Fibroblast of lung (primary cell): Measurements from ENCODE around the gene SPTB. TPM values are rescaled to one million over a fixed set of nuclear protein-coding genes. Genes with fewer than 3 reads are reported as not detected.

Experiments used
- DNase-seq, 2 donors: peaks; one replicate each; pipeline versions ENCODE4 v3.0.0 to v3.0.0-alpha.2; 2010; ENCODE audit warnings: low read depth in 2 of 2
- H2AFZ ChIP-seq: 2 replicates; pipeline ENCODE4 v1.5.1; 2012; ENCODE audit warnings: low read length, control low read depth, inconsistent platforms
- H3K27ac ChIP-seq: 2 replicates; pipeline ENCODE4 v1.5.1; 2011; ENCODE audit warnings: low read length, control low read depth; ENCODE audit not compliant: insufficient read depth
- H3K27me3 ChIP-seq: 2 replicates; pipeline ENCODE4 v1.5.1; 2011; ENCODE audit warnings: mild to moderate bottlenecking, low read length; ENCODE audit not compliant: control insufficient read depth, insufficient read depth
- H3K36me3 ChIP-seq: 2 replicates; pipeline ENCODE4 v1.5.1; 2011; ENCODE audit warnings: low read length; ENCODE audit not compliant: control insufficient read depth, insufficient read depth
- H3K4me1 ChIP-seq: 2 replicates; pipeline ENCODE4 v1.5.1; 2011; ENCODE audit warnings: low read length; ENCODE audit not compliant: control insufficient read depth, insufficient read depth; ENCODE audit errors: extremely low read depth
- H3K4me2 ChIP-seq: 2 replicates; pipeline ENCODE4 v1.5.1; 2011; ENCODE audit warnings: low read length, control low read depth; ENCODE audit not compliant: insufficient read depth; ENCODE audit errors: extremely low read depth
- H3K4me3 ChIP-seq, 4 experiments: fragments of 200-600 bp in 1 of 4; sonication (generic) in 1 of 4; replicated peaks in 1 of 4; 2 replicates each; pipeline ENCODE4 v1.5.1; 2011 to 2016; ENCODE audit warnings: low read length in 4 of 4, low read depth in 3 of 4, mild to moderate bottlenecking in 3 of 4, control low read depth in 2 of 4, inconsistent platforms in 1 of 4, mixed read lengths in 1 of 4; ENCODE audit not compliant: insufficient read depth in 1 of 4; ENCODE audit errors: control extremely low read depth in 1 of 4
- H3K79me2 ChIP-seq: 2 replicates; pipeline ENCODE4 v1.5.1; 2012; ENCODE audit warnings: mild to moderate bottlenecking, low read length, inconsistent platforms; ENCODE audit not compliant: control insufficient read depth, insufficient read depth
- H3K9ac ChIP-seq: 2 replicates; pipeline ENCODE4 v1.5.1; 2011; ENCODE audit warnings: mild to moderate bottlenecking, low read length, control low read depth; ENCODE audit not compliant: insufficient read depth
- H3K9me3 ChIP-seq: 2 replicates; pipeline ENCODE4 v1.5.1; 2012; ENCODE audit warnings: low read depth, low read length; ENCODE audit not compliant: control insufficient read depth, insufficient read depth
- H4K20me1 ChIP-seq: 2 replicates; pipeline ENCODE4 v1.5.1; 2011; ENCODE audit warnings: low read length; ENCODE audit not compliant: control insufficient read depth, insufficient read depth; ENCODE audit errors: extremely low read depth
- EZH2 ChIP-seq: IDR thresholded peaks from 2 replicates; pipeline ENCODE4 v1.5.1; 2012; ENCODE audit warnings: low read length, control low read depth, mild to moderate bottlenecking; ENCODE audit errors: missing control alignments
- polyA plus RNA-seq, 2 donors: library from polyadenylated mRNA; depleted of rRNA in 1 of 2; stranded (reverse) in 1 of 2; unstranded in 1 of 2; fragments of >200 nt; gene quantifications; 2 replicates each; pipeline ENCODE4 v1.2.1, GENCODE V29; 2011 to 2012; ENCODE audit warnings: missing spikeins in 1 of 2
- total RNA-seq: library from RNA; depleted of rRNA; stranded (reverse); fragments of >200 nt; gene quantifications from 2 replicates; pipeline ENCODE4 v1.2.1, GENCODE V29; 2014
- TF ChIP-seq, protein P1 (sequence below), 2 donors: IDR thresholded peaks in 1 of 2; conservative IDR thresholded peaks in 1 of 2; 1 replicate in 1 of 2; 2 replicates in 1 of 2; pipeline ENCODE4 v1.5.1; 2011 to 2012; ENCODE audit warnings: low read length in 2 of 2, control low read depth in 1 of 2, inconsistent platforms in 1 of 2, low read depth in 1 of 2, mild to moderate bottlenecking in 1 of 2

SPTB gene
- total and polyA plus RNA-seq, 2 donors (not counting 1 experiment from before 2014, with no cell fraction given), result not detected

DNA sequence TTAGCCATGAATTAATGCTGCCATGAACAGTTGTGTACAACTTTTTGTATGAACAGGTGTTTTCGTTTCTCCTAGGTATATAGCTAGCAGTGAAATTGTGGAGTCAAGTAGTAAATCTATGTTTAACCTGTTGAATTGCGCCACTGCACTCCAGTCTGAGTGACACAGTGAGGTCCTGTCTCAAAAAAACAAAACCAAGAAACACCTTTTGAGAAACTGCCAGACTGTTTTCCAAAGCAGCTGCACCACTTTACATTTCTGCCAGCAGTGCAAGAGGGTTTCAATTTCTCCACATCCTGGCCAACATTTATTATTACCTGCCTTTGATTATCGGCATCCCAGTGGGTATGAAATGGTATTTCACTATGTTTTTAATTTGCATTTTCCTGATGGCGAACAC lies 178.8 kb downstream of the SPTB start:
- TF ChIP-seq, protein P1, sequence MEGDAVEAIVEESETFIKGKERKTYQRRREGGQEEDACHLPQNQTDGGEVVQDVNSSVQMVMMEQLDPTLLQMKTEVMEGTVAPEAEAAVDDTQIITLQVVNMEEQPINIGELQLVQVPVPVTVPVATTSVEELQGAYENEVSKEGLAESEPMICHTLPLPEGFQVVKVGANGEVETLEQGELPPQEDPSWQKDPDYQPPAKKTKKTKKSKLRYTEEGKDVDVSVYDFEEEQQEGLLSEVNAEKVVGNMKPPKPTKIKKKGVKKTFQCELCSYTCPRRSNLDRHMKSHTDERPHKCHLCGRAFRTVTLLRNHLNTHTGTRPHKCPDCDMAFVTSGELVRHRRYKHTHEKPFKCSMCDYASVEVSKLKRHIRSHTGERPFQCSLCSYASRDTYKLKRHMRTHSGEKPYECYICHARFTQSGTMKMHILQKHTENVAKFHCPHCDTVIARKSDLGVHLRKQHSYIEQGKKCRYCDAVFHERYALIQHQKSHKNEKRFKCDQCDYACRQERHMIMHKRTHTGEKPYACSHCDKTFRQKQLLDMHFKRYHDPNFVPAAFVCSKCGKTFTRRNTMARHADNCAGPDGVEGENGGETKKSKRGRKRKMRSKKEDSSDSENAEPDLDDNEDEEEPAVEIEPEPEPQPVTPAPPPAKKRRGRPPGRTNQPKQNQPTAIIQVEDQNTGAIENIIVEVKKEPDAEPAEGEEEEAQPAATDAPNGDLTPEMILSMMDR (conservative IDR thresholded peaks at IDR 0.05 in 1 of 2, IDR thresholded peaks at IDR 0.05 in 1 of 2; ENCODE audit: low read depth in 1 of 2, low read length in 2 of 2), result no peak
- TF ChIP-seq EZH2, result no peak
- Histone ChIP-seq H4K20me1 (no peaks in the 10 kb centered on the region), H3K27me3 (peaks cover 28% of the 10 kb centered on the region), H3K36me3 (no peaks in the 10 kb centered on the region), H3K9me3 (no peaks in the 10 kb centered on the region), H3K9ac (no peak overlapping the region), H3K79me2 (no peaks in the 10 kb centered on the region), H3K4me2 (no peak overlapping the region), H3K4me3 (no peak overlapping the region), H3K27ac (no peak overlapping the region), H3K4me1 (peaks cover 4% of the 10 kb centered on the region), H2AFZ (no peak overlapping the region)
- no peak for DNase-seq

DNA sequence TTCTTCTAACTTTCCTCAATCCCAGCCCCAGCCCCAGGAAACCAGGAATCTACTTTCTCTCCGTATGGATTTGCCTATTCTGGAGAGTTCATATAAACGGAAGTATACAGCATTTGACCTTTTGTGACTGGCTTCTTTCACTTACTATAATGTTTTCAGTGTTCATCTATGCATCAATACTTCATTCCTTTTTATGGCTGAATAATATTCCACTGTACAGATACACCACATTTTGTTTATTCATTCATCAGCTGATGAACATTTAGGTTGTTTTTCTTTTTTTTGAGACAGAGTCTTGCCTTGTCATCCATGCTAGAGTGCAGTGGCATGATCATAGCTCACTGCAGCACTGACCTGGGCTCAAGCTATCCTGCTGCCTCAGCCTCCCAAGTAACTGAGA lies 179.4 kb downstream of the SPTB start:
- H3K36me3 ChIP-seq, result no peaks in the 10 kb centered on the region
- H3K4me3 ChIP-seq, result no peak overlapping the region
- H3K27me3 ChIP-seq, result peaks cover 28% of the 10 kb centered on the region
- H3K27ac ChIP-seq, result no peak overlapping the region
- no peak overlapping the region for H3K9ac ChIP-seq
- no peak overlapping the region for H2AFZ ChIP-seq
- H3K4me2 ChIP-seq, result no peak overlapping the region
- no peak for TF ChIP-seq EZH2
- TF ChIP-seq, protein P1 (conservative IDR thresholded peaks at IDR 0.05 in 1 of 2, IDR thresholded peaks at IDR 0.05 in 1 of 2; ENCODE audit: low read depth in 1 of 2, low read length in 2 of 2), result no peak
- no peaks in the 10 kb centered on the region for H3K79me2 ChIP-seq
- H4K20me1 ChIP-seq, result no peaks in the 10 kb centered on the region
- H3K4me1 ChIP-seq, result peaks cover 1% of the 10 kb centered on the region
- H3K9me3 ChIP-seq, result no peaks in the 10 kb centered on the region
- DNase-seq, result no peak

GRCh38 chr14:64698903-64699302 lies 180.8 kb downstream of the SPTB start:
- no peaks in the 10 kb centered on the region for H4K20me1 ChIP-seq
- no peak for TF ChIP-seq EZH2
- TF ChIP-seq, protein P1 (conservative IDR thresholded peaks at IDR 0.05 in 1 of 2, IDR thresholded peaks at IDR 0.05 in 1 of 2; ENCODE audit: low read depth in 1 of 2, low read length in 2 of 2), result no peak
- H2AFZ ChIP-seq, result no peak overlapping the region
- no peaks in the 10 kb centered on the region for H3K9me3 ChIP-seq
- DNase-seq, result no peak
- H3K27me3 ChIP-seq, result peaks cover 39% of the 10 kb centered on the region
- H3K4me3 ChIP-seq, result no peak overlapping the region
- H3K4me2 ChIP-seq, result no peak overlapping the region
- no peaks in the 10 kb centered on the region for H3K4me1 ChIP-seq
- H3K9ac ChIP-seq, result no peak overlapping the region
- H3K36me3 ChIP-seq, result no peaks in the 10 kb centered on the region
- H3K27ac ChIP-seq, result no peak overlapping the region
- no peaks in the 10 kb centered on the region for H3K79me2 ChIP-seq
